Urinary bladder (tissue), 4 donors: ENCODE measurements around the gene RNF14. TPM values are rescaled to one million over a fixed set of nuclear protein-coding genes. Genes with fewer than 3 reads are reported as not detected.

ENCODE experiments used
- DNase-seq: peaks from one replicate; pipeline ENCODE4 v3.0.0-alpha.2; 2015; ENCODE audit errors: extremely low spot score
- H3K27ac ChIP-seq: one replicate; pipeline ENCODE4 v1.5.1; 2013; ENCODE audit warnings: low read depth, mild to moderate bottlenecking, moderate library complexity
- H3K36me3 ChIP-seq: one replicate; pipeline ENCODE4 v1.6.1; 2013; ENCODE audit warnings: mild to moderate bottlenecking, moderate library complexity; ENCODE audit not compliant: insufficient read depth
- H3K4me1 ChIP-seq: one replicate; pipeline ENCODE4 v1.6.1; 2013; ENCODE audit warnings: mild to moderate bottlenecking, moderate library complexity; ENCODE audit not compliant: insufficient read depth
- H3K4me3 ChIP-seq: one replicate; pipeline ENCODE4 v1.5.1; 2013; ENCODE audit warnings: low read depth, low read length
- WGBS: extraction: QIAGEN DNeasy Blood & Tissue Kit; methylation state at CpG from one replicate; pipeline ENCODE4 v1.1.7; 2013; 5-methylcytosine and 5-hydroxymethylcytosine counted together
- polyA plus RNA-seq: library from polyadenylated mRNA; stranded (reverse); fragments of 200-250 nt; gene quantifications from one replicate; pipeline ENCODE4 v1.2.3, GENCODE V29; 2013
- total RNA-seq: library from RNA; depleted of rRNA; stranded (reverse); fragments of >200 nt; gene quantifications from one replicate; pipeline ENCODE4 v1.2.3, GENCODE V29; 2014
- donor health status: healthy with polysubstance abuse.
- donor health status: healthy.

The RNF14 gene
- total and polyA plus RNA-seq, 2 donors: 51.9 to 69.7 TPM

- 61% methylated on average over 16 of the region's 16 CpGs for WGBS
- H3K36me3 ChIP-seq: no peaks in the 10 kb centered on the region
- no peak overlapping the region for H3K4me3 ChIP-seq
- H3K27ac ChIP-seq: no peak overlapping the region
- no peaks in the 10 kb centered on the region for H3K4me1 ChIP-seq
- no peak for DNase-seq
Measured at GRCh38 chr5:141957367-141957996, 11.4 kb upstream of the RNF14 start.

- 24% methylated on average over 7 of the region's 7 CpGs for WGBS
- Histone ChIP-seq H3K27ac (no peak within 1 kb of the TSS), H3K4me3 (no peak within 1 kb of the TSS), H3K4me1 (no peaks in the 10 kb centered on the region), H3K36me3 (no peaks in the 10 kb centered on the region)
- DNase-seq: peak; percentile 56
Measured at GRCh38 chr5:141958113-141958512, 10.8 kb upstream of the RNF14 start, which contains the start of gene PCDH12. TSS of gene PCDH12 (minus strand) at chr5:141958202. CDS start at chr5:141957851, 351 bp downstream.

DNA sequence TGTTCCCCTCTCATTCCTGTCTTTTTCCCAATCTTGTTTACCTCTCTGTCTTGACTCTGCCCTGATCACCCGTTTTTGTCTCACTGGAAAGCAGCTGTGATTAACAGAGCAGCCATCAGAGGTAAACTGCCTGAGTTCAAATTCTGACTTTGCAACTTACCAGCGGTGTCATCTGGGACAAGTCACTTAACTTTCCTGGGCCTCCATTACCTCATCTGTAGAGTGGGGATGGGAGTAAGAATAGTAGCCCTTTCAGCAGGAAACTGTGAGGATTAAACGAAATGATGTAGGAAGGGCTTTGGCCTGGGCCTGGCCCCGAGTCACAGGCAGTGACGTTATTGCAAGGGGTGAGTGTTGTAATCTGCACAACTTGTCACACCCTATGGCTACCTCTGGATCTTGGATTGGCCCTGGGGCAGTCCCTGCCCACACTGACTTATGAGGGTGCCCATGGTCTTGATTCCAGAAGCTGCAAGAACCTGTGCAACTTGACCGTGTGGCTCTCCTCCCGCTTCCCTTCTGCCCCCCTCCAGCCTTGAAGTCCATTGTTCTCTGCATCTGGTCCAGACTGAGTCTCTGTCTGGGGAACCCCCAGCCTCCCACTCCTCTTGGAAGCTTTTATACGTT lies 10.2 kb upstream of the RNF14 start:
- 61% methylated on average over 8 of the region's 8 CpGs for WGBS
- Histone ChIP-seq H3K4me3 (no peak overlapping the region), H3K36me3 (no peaks in the 10 kb centered on the region), H3K4me1 (no peaks in the 10 kb centered on the region), H3K27ac (no peak overlapping the region)
- DNase-seq: no peak

GRCh38 chr5:141960018-141960417 lies 8.9 kb upstream of the RNF14 start:
- H3K4me1 ChIP-seq: no peaks in the 10 kb centered on the region
- H3K27ac ChIP-seq: no peak overlapping the region
- no peaks in the 10 kb centered on the region for H3K36me3 ChIP-seq
- WGBS: 62% methylated on average over 10 of the region's 10 CpGs
- no peak overlapping the region for H3K4me3 ChIP-seq
- DNase-seq: no peak

- Histone ChIP-seq H3K27ac (no peak overlapping the region), H3K4me3 (no peak overlapping the region), H3K4me1 (no peaks in the 10 kb centered on the region), H3K36me3 (no peaks in the 10 kb centered on the region)
- peak; percentile 88 for DNase-seq
- WGBS: 30% methylated on average over 14 of the region's 14 CpGs
Measured at GRCh38 chr5:141960449-141961323, 8.2 kb upstream of the RNF14 start.

DNA sequence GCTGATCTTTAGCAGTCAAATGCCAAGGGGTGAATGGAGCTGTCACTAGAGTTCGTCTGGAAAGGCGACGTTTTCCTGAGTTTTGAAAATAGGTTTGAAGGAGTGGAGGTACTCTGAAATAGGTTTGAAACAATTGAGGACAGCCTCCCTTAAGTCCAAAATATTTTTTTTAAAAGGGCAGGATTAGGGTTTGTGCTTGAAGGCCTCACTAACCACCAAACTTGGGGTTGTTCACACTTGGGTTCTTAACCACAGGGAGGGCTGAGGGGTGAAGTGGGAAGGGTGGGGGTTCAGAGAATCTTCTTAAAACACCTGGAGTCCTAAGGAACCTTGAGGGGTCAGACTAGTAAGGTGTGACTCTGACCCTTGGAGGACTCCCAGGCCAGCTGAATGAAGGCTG lies 7.4 kb upstream of the RNF14 start:
- H3K27ac ChIP-seq: no peak overlapping the region
- WGBS: 89% methylated on average over 3 of the region's 3 CpGs
- DNase-seq: no peak

GRCh38 chr5:141963701-141964100 lies 5.2 kb upstream of the RNF14 start:
- Histone ChIP-seq H3K4me1 (no peaks in the 10 kb centered on the region), H3K27ac (no peak overlapping the region), H3K36me3 (no peaks in the 10 kb centered on the region), H3K4me3 (no peak overlapping the region)
- 48% methylated on average over 3 of the region's 3 CpGs for WGBS
- no peak for DNase-seq

More for the DNA sequence above, 7.4 kb upstream of the RNF14 start:
- Histone ChIP-seq H3K4me3 (no peak overlapping the region), H3K36me3 (no peaks in the 10 kb centered on the region), H3K4me1 (no peaks in the 10 kb centered on the region)

DNA sequence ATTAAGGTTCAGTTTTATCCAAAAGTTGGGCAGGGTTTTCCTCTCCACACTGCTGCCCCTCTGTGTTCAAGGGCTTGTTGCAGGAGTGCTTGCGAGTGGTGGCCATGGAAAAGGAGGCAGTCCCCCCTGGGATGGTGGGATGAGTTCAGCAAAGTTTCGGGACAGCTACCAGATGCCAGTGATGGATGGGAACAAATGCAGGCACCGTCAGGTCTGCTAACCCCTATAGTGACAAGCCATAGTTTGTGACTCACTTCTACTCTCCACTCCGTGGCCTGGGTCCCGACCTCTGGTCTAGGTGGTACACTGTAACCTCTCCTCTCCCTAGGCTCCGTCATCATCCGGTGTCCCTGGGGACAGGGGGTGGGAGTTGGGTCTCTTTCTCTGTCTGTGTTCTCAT lies 3.8 kb upstream of the RNF14 start:
- H3K27ac ChIP-seq: no peak overlapping the region
- DNase-seq: no peak
- H3K36me3 ChIP-seq: no peaks in the 10 kb centered on the region
- no peaks in the 10 kb centered on the region for H3K4me1 ChIP-seq
- H3K4me3 ChIP-seq: no peak overlapping the region
- 67% methylated on average over 7 of the region's 7 CpGs for WGBS

- H3K4me3 ChIP-seq: no peak overlapping the region
- WGBS: 82% methylated on average over 4 of the region's 4 CpGs
- DNase-seq: no peak
- H3K36me3 ChIP-seq: no peaks in the 10 kb centered on the region
- H3K4me1 ChIP-seq: no peaks in the 10 kb centered on the region
- no peak overlapping the region for H3K27ac ChIP-seq
Measured at GRCh38 chr5:141966275-141966962, 2.5 kb upstream of the RNF14 start.

GRCh38 chr5:141966963-141967333 lies 2.0 kb upstream of the RNF14 start:
- Histone ChIP-seq H3K4me1 (no peaks in the 10 kb centered on the region), H3K27ac (no peak overlapping the region), H3K36me3 (no peaks in the 10 kb centered on the region), H3K4me3 (no peak overlapping the region)
- 94% methylated on average over 2 of the region's 2 CpGs for WGBS
- DNase-seq: no peak

DNA sequence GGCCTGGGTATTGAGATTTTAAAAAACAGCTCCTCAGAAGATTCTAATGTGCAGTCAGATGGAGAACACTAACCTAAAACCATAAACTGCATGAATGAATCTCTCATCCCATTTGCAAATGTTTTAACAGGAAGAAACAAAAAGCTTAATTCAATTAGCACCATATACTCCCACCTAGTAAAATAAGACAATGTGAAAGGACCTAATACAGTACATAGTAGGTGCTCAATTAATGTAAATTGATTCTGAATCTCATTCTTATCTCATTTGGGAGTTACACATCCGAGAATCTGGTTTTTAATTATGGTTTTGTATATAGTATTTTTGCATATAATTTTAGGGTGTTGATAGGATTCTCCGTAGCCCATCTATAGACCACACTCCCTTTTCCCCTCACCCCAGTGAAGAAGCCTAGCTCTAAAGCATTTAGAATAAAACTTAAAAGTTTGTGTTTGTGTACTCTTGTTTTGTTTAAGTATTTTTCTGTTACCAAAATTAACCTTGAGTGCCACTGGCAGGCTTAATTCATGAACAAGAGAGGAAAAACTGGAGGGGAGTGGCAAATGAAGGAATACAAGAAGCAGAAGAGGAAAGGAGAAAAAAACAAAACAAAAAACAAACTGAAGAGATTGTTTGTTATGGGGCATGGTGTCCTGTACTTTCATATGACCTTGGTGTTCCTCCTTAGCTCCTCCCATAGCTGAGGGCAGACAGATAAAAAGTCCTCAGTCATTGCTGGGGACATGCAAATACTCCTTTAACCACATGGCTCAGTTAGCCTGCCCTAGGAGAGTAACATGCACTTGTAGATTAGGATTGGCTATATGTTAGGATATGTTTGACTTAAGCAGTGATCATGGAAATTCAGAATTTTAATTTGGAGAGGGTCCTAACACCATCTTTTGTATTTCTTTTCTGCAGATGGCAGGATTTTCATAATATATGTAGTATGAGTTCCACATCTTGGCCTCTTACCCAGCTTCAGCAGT lies 1.2 kb downstream of the RNF14 start:
- 71% methylated on average over 2 of the region's 2 CpGs for WGBS
- H3K36me3 ChIP-seq: no peaks in the 10 kb centered on the region

DNA sequence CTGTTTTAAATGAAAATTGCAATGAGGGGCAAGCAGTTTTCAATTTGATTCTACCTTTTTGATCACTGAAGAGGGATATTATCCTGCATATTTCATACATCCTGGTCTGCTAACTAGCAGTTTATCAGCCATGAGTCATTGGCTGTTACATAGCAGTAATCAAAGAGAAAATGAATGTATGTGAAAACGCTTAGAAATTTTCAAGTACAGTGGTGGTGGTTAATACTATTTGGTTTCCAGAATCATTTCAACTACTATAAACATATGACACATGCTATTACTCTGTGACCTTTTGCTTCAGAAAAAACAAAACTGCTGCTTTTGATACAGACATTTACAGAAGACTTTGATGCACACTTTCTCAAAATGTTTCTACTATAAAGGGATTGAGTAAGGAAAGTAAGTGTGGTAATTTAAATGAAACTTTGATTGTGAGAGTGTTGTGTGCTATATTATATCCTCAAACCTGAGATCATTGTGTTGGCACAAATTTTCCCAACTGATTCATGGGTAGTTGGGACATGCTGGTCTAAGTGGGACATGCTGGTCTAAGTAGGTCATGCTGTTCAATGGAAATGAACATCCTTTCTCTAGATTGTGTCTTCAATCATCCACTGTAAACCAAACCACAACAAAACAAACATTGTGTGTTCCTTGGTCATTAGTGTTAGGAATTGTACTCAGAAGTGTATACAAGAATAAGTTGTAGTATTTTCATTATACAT lies 5.1 kb downstream of the RNF14 start:
- Histone ChIP-seq H3K4me3 (no peak overlapping the region), H3K27ac (no peak overlapping the region), H3K36me3 (peaks cover 8% of the 10 kb centered on the region), H3K4me1 (no peaks in the 10 kb centered on the region)
- no peak for DNase-seq
- 75% methylated on average over 1 of the region's 1 CpG for WGBS

More for the DNA sequence above, 1.2 kb downstream of the RNF14 start:
- H3K4me1 ChIP-seq: no peaks in the 10 kb centered on the region
- peak overlapping the region; percentile 50 for H3K4me3 ChIP-seq
- DNase-seq: no peak
- peak overlapping the region; percentile 86 for H3K27ac ChIP-seq
